RWPE2 (cell line): Measurements from ENCODE around the gene PPP1R11.
"Not testable (repeated sequence)": the region's sequence is repeated elsewhere in the genome, so short reads cannot be mapped to it uniquely, and the experiment has no call there.

Experiments used
- ATAC-seq: fragments of 200-7000 bp; cut with Tn5 transposase; 3 replicates; pipeline ENCODE4 v1.9.1; 2021; ENCODE audit warnings: low read depth
- DNase-seq: peaks from one replicate; pipeline ENCODE4 v3.0.0-alpha.2; 2020; ENCODE audit warnings: low spot score
- H3K27ac ChIP-seq: fragments of 450-650 bp; 2 replicates; pipeline ENCODE4 v1.5.1; 2017; ENCODE audit warnings: mild to moderate bottlenecking; ENCODE audit not compliant: poor library complexity, severe bottlenecking
- H3K27me3 ChIP-seq: fragments of 250-450 bp; sonication (Bioruptor Pico); 2 replicates; pipeline ENCODE4 v1.5.1; 2021; ENCODE audit warnings: mild to moderate bottlenecking, moderate library complexity; ENCODE audit not compliant: insufficient read depth, poor library complexity, severe bottlenecking
- H3K36me3 ChIP-seq: fragments of 250-450 bp; sonication (Bioruptor Pico); 2 replicates; pipeline ENCODE4 v1.5.1; 2020; ENCODE audit warnings: low read depth, mild to moderate bottlenecking, moderate library complexity
- H3K4me1 ChIP-seq: fragments of 250-450 bp; sonication (Bioruptor Pico); 2 replicates; pipeline ENCODE4 v1.5.1; 2021; ENCODE audit warnings: mild to moderate bottlenecking, moderate library complexity; ENCODE audit not compliant: insufficient read depth, poor library complexity, severe bottlenecking
- H3K4me3 ChIP-seq: fragments of 250-450 bp; sonication (Bioruptor Pico); 2 replicates; pipeline ENCODE4 v1.5.1; 2021; ENCODE audit warnings: mild to moderate bottlenecking, moderate library complexity; ENCODE audit not compliant: severe bottlenecking
- H3K9me3 ChIP-seq: fragments of 250-450 bp; sonication (Bioruptor Pico); 2 replicates; pipeline ENCODE4 v1.5.1; 2021; ENCODE audit warnings: mild to moderate bottlenecking, moderate library complexity; ENCODE audit not compliant: severe bottlenecking
- CTCF ChIP-seq: fragments of 450-650 bp; IDR thresholded peaks from one replicate; pipeline ENCODE4 v1.5.1; 2017; ENCODE audit warnings: mild to moderate bottlenecking, moderate library complexity; ENCODE audit not compliant: poor library complexity, severe bottlenecking

The PPP1R11 gene

GRCh38 chr6:30113841-30114240 is 46.8 kb downstream of the PPP1R11 start:
- Histone ChIP-seq H3K36me3 (no peaks in the 10 kb centered on the region), H3K4me3 (no peak overlapping the region), H3K9me3 (no peaks in the 10 kb centered on the region), H3K27me3 (no peaks in the 10 kb centered on the region), H3K4me1 (peaks cover under 1% of the 10 kb centered on the region), H3K27ac (no peak overlapping the region)
- no peak for TF ChIP-seq CTCF
- DNase-seq, result no peak
- no peak for ATAC-seq

GRCh38 chr6:30116724-30117123 is 49.7 kb downstream of the PPP1R11 start:
- Histone ChIP-seq H3K36me3 (no peaks in the 10 kb centered on the region), H3K27ac (no peak overlapping the region), H3K27me3 (no peaks in the 10 kb centered on the region), H3K4me1 (peaks cover 5% of the 10 kb centered on the region), H3K9me3 (no peaks in the 10 kb centered on the region), H3K4me3 (no peak overlapping the region)
- no peak for TF ChIP-seq CTCF
- no peak for DNase-seq
- no peak for ATAC-seq

GRCh38 chr6:30118691-30119090 is 51.7 kb downstream of the PPP1R11 start:
- DNase-seq, ATAC-seq, H3K4me1 ChIP-seq, H3K36me3 ChIP-seq, H3K9me3 ChIP-seq, H3K27me3 ChIP-seq, H3K27ac ChIP-seq, H3K4me3 ChIP-seq: not testable (repeated sequence)
